ENCODE measurements around the gene SOX11.

DNA sequence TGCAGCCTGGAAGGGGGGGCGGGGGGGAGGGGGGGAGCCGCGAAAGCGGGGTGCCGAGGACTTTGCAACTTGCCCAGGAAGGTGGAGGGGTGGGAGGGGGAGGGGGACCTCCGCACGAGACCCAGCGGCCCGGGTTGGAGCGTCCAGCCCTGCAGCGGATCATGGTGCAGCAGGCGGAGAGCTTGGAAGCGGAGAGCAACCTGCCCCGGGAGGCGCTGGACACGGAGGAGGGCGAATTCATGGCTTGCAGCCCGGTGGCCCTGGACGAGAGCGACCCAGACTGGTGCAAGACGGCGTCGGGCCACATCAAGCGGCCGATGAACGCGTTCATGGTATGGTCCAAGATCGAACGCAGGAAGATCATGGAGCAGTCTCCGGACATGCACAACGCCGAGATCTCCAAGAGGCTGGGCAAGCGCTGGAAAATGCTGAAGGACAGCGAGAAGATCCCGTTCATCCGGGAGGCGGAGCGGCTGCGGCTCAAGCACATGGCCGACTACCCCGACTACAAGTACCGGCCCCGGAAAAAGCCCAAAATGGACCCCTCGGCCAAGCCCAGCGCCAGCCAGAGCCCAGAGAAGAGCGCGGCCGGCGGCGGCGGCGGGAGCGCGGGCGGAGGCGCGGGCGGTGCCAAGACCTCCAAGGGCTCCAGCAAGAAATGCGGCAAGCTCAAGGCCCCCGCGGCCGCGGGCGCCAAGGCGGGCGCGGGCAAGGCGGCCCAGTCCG is 540 bp downstream of the SOX11 start:
- TF ChIP-seq, protein P1, sequence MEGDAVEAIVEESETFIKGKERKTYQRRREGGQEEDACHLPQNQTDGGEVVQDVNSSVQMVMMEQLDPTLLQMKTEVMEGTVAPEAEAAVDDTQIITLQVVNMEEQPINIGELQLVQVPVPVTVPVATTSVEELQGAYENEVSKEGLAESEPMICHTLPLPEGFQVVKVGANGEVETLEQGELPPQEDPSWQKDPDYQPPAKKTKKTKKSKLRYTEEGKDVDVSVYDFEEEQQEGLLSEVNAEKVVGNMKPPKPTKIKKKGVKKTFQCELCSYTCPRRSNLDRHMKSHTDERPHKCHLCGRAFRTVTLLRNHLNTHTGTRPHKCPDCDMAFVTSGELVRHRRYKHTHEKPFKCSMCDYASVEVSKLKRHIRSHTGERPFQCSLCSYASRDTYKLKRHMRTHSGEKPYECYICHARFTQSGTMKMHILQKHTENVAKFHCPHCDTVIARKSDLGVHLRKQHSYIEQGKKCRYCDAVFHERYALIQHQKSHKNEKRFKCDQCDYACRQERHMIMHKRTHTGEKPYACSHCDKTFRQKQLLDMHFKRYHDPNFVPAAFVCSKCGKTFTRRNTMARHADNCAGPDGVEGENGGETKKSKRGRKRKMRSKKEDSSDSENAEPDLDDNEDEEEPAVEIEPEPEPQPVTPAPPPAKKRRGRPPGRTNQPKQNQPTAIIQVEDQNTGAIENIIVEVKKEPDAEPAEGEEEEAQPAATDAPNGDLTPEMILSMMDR (IDR thresholded peaks at IDR 0.05), result no peak
- TF ChIP-seq POLR2A (IDR thresholded peaks at IDR 0.05), result no peak

Measured in testis (tissue), 2 donors.